Mammary epithelial cell (primary cell): ENCODE measurements around the gene RAMACL.

ENCODE experiments used
- EZH2 ChIP-seq: IDR thresholded peaks from 2 replicates; pipeline ENCODE4 v1.6.1; 2012; ENCODE audit warnings: low read length, inconsistent platforms, borderline replicate concordance
- TF ChIP-seq, protein P1 (sequence below), 2 donors: IDR thresholded peaks in 1 of 2; conservative IDR thresholded peaks in 1 of 2; 2 replicates each; pipeline ENCODE4 v1.5.1; 2011 to 2012; ENCODE audit warnings: inconsistent platforms in 2 of 2, low read length in 2 of 2, mild to moderate bottlenecking in 2 of 2, control low read depth in 1 of 2, low read depth in 1 of 2; ENCODE audit not compliant: insufficient read depth in 1 of 2; ENCODE audit errors: extremely low read depth in 1 of 2

DNA sequence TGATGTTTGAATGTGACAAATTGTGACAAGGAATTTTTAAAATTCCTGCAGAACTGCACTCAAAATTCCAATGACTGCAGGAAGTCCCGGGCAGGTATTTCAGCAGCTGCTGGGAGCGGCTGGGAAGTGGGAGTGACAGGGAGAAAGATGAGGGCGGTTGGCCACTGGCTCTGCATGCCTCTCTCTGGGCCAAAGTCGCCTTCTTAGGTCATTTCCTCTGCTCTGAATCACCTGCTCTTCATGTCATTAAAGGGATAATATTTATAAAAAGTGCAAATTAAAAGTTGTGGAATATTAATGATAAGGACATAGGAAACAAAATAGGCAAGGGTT lies 43.9 kb downstream of the RAMACL start:
- TF ChIP-seq, protein P1, sequence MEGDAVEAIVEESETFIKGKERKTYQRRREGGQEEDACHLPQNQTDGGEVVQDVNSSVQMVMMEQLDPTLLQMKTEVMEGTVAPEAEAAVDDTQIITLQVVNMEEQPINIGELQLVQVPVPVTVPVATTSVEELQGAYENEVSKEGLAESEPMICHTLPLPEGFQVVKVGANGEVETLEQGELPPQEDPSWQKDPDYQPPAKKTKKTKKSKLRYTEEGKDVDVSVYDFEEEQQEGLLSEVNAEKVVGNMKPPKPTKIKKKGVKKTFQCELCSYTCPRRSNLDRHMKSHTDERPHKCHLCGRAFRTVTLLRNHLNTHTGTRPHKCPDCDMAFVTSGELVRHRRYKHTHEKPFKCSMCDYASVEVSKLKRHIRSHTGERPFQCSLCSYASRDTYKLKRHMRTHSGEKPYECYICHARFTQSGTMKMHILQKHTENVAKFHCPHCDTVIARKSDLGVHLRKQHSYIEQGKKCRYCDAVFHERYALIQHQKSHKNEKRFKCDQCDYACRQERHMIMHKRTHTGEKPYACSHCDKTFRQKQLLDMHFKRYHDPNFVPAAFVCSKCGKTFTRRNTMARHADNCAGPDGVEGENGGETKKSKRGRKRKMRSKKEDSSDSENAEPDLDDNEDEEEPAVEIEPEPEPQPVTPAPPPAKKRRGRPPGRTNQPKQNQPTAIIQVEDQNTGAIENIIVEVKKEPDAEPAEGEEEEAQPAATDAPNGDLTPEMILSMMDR (conservative IDR thresholded peaks at IDR 0.05 in 1 of 2, IDR thresholded peaks at IDR 0.05 in 1 of 2; ENCODE audit: extremely low read depth in 1 of 2, insufficient read depth in 1 of 2, low read depth in 1 of 2, low read length in 2 of 2), result no peak
- no peak for TF ChIP-seq EZH2
